Measurements from ENCODE around the gene STRIP1.
A peak's percentile ranks its signal among the peaks of the same experiment; 100 is the strongest.

The STRIP1 gene

GRCh38 chr1:110034451-110035235 lies at the start of gene STRIP1:
TSS of gene STRIP1 (plus strand) at chr1:110034624. CDS start at chr1:110034638, 14 bp downstream.
- peak; percentile 92 for DNase-seq

GRCh38 chr1:109985247-109986053 lies 49.0 kb upstream of the STRIP1 start:
- DNase-seq = peak; percentile 38

- no peak for DNase-seq
Measured at GRCh38 chr1:109986054-109986444, 48.4 kb upstream of the STRIP1 start.

- no peak for DNase-seq
Measured at GRCh38 chr1:109988349-109988914, 46.0 kb upstream of the STRIP1 start.

GRCh38 chr1:109989506-109990301 lies 44.7 kb upstream of the STRIP1 start:
- no peak for DNase-seq

- no peak for DNase-seq
Measured at GRCh38 chr1:109990302-109990653, 44.1 kb upstream of the STRIP1 start.

GRCh38 chr1:109991400-109991925 lies 43.0 kb upstream of the STRIP1 start:
- DNase-seq = no peak

GRCh38 chr1:109993885-109994284 lies 40.5 kb upstream of the STRIP1 start:
- DNase-seq = peak; percentile 67

- DNase-seq = peak; percentile 70
Measured at GRCh38 chr1:109994654-109995053, 39.8 kb upstream of the STRIP1 start.

GRCh38 chr1:109995536-109995935 lies 38.9 kb upstream of the STRIP1 start:
- peak; percentile 53 for DNase-seq

GRCh38 chr1:109996476-109996875 lies 37.9 kb upstream of the STRIP1 start:
- peak; percentile 26 for DNase-seq

- no peak for DNase-seq
Measured at GRCh38 chr1:109997204-109997866, 37.1 kb upstream of the STRIP1 start.

GRCh38 chr1:109997867-109998229 lies 36.6 kb upstream of the STRIP1 start:
- peak; percentile 24 for DNase-seq

GRCh38 chr1:110002695-110003094 lies 31.7 kb upstream of the STRIP1 start:
- no peak for DNase-seq

- DNase-seq = peak; percentile 48
Measured at GRCh38 chr1:110003747-110004428, 30.5 kb upstream of the STRIP1 start.

- peak; percentile 75 for DNase-seq
Measured at GRCh38 chr1:110004583-110004982, 29.8 kb upstream of the STRIP1 start.

- no peak for DNase-seq
Measured at GRCh38 chr1:110005971-110006370, 28.5 kb upstream of the STRIP1 start.

- DNase-seq = no peak
Measured at GRCh38 chr1:110006516-110006915, 27.9 kb upstream of the STRIP1 start.

- peak; percentile 39 for DNase-seq
Measured at GRCh38 chr1:110007046-110007830, 27.2 kb upstream of the STRIP1 start.

GRCh38 chr1:110008971-110009565 lies 25.4 kb upstream of the STRIP1 start:
- DNase-seq = no peak
